Activated CD4-positive, alpha-beta T cell treated with anti-CD3 and anti-CD28 coated beads, Interleukin-2, amount 10 ng/mL, durations not matched to agents 7 days and 5 days (primary cell): ENCODE results near the gene CLIP4. TPM values are rescaled to one million over a fixed set of nuclear protein-coding genes. Genes with fewer than 3 reads are reported as not detected.
"Not testable (repeated sequence)": the region's sequence is repeated elsewhere in the genome, so short reads cannot be mapped to it uniquely, and the experiment has no call there.

Source experiments
- CTCF ChIA-PET: fragments of 350-600 bp; sonication (Branson Sonifier 250); formaldehyde crosslinking; loops from one replicate; lab custom pipeline; 2021; ENCODE audit warnings: antibody characterized with exemption; lab: Charles Lee
- POLR2A ChIA-PET: fragments of 350-600 bp; sonication (Branson Sonifier 250); formaldehyde crosslinking; loops from one replicate; lab custom pipeline; 2021; ENCODE audit warnings: antibody characterized with exemption; lab: Charles Lee
- DNase-seq: peaks from one replicate; pipeline ENCODE4 v3.0.0-alpha.2; 2020
- H3K27ac Mint-ChIP-seq: one replicate; pipeline ENCODE4 v1.8.0; 2021; ENCODE audit warnings: mild to moderate bottlenecking, moderate library complexity, mixed read lengths
- H3K27me3 Mint-ChIP-seq: one replicate; pipeline ENCODE4 v1.8.0; 2021; ENCODE audit warnings: mixed read lengths
- H3K36me3 Mint-ChIP-seq: one replicate; pipeline ENCODE4 v1.8.0; 2021; ENCODE audit warnings: low read depth, mixed read lengths
- H3K4me1 Mint-ChIP-seq: one replicate; pipeline ENCODE4 v1.8.0; 2021; ENCODE audit warnings: mixed read lengths
- H3K4me3 Mint-ChIP-seq: one replicate; pipeline ENCODE4 v1.8.0; 2021; ENCODE audit warnings: mild to moderate bottlenecking, moderate library complexity, mixed read lengths
- H3K9me3 Mint-ChIP-seq: one replicate; pipeline ENCODE4 v1.8.0; 2021; ENCODE audit warnings: mixed read lengths
- total RNA-seq, 2 experiments: library from RNA; stranded (reverse); gene quantifications; one replicate each; pipeline ENCODE4 v1.2.3, GENCODE V29; 2021

CLIP4 gene
- total RNA-seq, 2 experiments from 2014 or later: 23.4 to 23.8 TPM

- DNase-seq: no peak
- ChIA-PET CTCF (interaction anchor here (1.0 to 1.5 kb wide), 2 partner anchors 22 to 45 kb away, joined by 3 to 4 read pairs; no protein-coding TSS in a partner anchor), POLR2A (no interaction called here)
- H3K4me3 Mint-ChIP-seq: no peak overlapping the region
- no peak overlapping the region for H3K27ac Mint-ChIP-seq
- H3K36me3 Mint-ChIP-seq: no peaks in the 10 kb centered on the region
- H3K27me3 Mint-ChIP-seq: peaks cover 2% of the 10 kb centered on the region
- H3K4me1 Mint-ChIP-seq: no peaks in the 10 kb centered on the region
- peaks cover 6% of the 10 kb centered on the region for H3K9me3 Mint-ChIP-seq
These were observed 35.3 kb upstream of the CLIP4 start for GRCh38 chr2:29079887-29080286.

GRCh38 chr2:29080886-29081743, 34.1 kb upstream of the CLIP4 start:
- no peak for DNase-seq
- Mint-ChIP-seq H3K4me1 (no peaks in the 10 kb centered on the region), H3K9me3 (peaks cover 6% of the 10 kb centered on the region), H3K27ac (no peak overlapping the region), H3K27me3 (peaks cover 2% of the 10 kb centered on the region), H3K4me3 (no peak overlapping the region), H3K36me3 (no peaks in the 10 kb centered on the region)
- ChIA-PET POLR2A (no interaction called here), CTCF (interaction anchor here (1.0 kb wide), 1 partner anchor 23 kb away, joined by 4 read pairs; no protein-coding TSS in a partner anchor)

- H3K4me1 Mint-ChIP-seq: no peaks in the 10 kb centered on the region
- DNase-seq: no peak
- POLR2A ChIA-PET: no interaction called here
- H3K9me3 Mint-ChIP-seq: peaks cover 6% of the 10 kb centered on the region
- CTCF ChIA-PET: no interaction called here
- peaks cover 7% of the 10 kb centered on the region for H3K27me3 Mint-ChIP-seq
- H3K36me3 Mint-ChIP-seq: no peaks in the 10 kb centered on the region
- no peak overlapping the region for H3K4me3 Mint-ChIP-seq
- H3K27ac Mint-ChIP-seq: no peak overlapping the region
These were observed 32.3 kb upstream of the CLIP4 start for GRCh38 chr2:29082804-29083495.

- peaks cover 6% of the 10 kb centered on the region for H3K9me3 Mint-ChIP-seq
- CTCF ChIA-PET: no interaction called here
- POLR2A ChIA-PET: no interaction called here
These were observed 30.7 kb upstream of the CLIP4 start for GRCh38 chr2:29084554-29084953.

GRCh38 chr2:29090311-29090710, 24.9 kb upstream of the CLIP4 start:
- H3K4me1 Mint-ChIP-seq, CTCF ChIA-PET, POLR2A ChIA-PET, H3K9me3 Mint-ChIP-seq, DNase-seq, H3K4me3 Mint-ChIP-seq, H3K27ac Mint-ChIP-seq, H3K36me3 Mint-ChIP-seq: not testable (repeated sequence)
- peaks cover 12% of the 10 kb centered on the region for H3K27me3 Mint-ChIP-seq

More at GRCh38 chr2:29084554-29084953, 30.7 kb upstream of the CLIP4 start:
- Mint-ChIP-seq H3K27ac (no peak overlapping the region), H3K27me3 (peaks cover 10% of the 10 kb centered on the region), H3K4me1 (no peaks in the 10 kb centered on the region), H3K36me3 (no peaks in the 10 kb centered on the region), H3K4me3 (no peak overlapping the region)
- DNase-seq: no peak

- Mint-ChIP-seq H3K27me3 (peaks cover 5% of the 10 kb centered on the region), H3K4me1 (no peaks in the 10 kb centered on the region), H3K4me3 (no peak overlapping the region), H3K27ac (no peak overlapping the region), H3K9me3 (no peaks in the 10 kb centered on the region), H3K36me3 (no peaks in the 10 kb centered on the region)
- CTCF ChIA-PET: interaction anchor here (0.7 to 1.3 kb wide), 2 partner anchors 80 to 116 kb away, joined by 3 read pairs; no protein-coding TSS in a partner anchor
- DNase-seq: no peak
- POLR2A ChIA-PET: no interaction called here
These were observed 18.2 kb upstream of the CLIP4 start for GRCh38 chr2:29096969-29097368.

GRCh38 chr2:29097569-29097968, 17.6 kb upstream of the CLIP4 start:
- no peak for DNase-seq
- Mint-ChIP-seq H3K9me3 (no peaks in the 10 kb centered on the region), H3K36me3 (no peaks in the 10 kb centered on the region), H3K4me1 (peaks cover 2% of the 10 kb centered on the region), H3K4me3 (no peak overlapping the region), H3K27ac (no peak overlapping the region), H3K27me3 (peaks cover 5% of the 10 kb centered on the region)
- ChIA-PET CTCF (no interaction called here), POLR2A (no interaction called here)

- Mint-ChIP-seq H3K36me3 (no peaks in the 10 kb centered on the region), H3K4me3 (no peak overlapping the region), H3K27me3 (peaks cover 5% of the 10 kb centered on the region), H3K9me3 (no peaks in the 10 kb centered on the region), H3K4me1 (peaks cover 4% of the 10 kb centered on the region), H3K27ac (no peak overlapping the region)
- ChIA-PET POLR2A (no interaction called here), CTCF (no interaction called here)
- DNase-seq: no peak
These were observed 14.7 kb upstream of the CLIP4 start for GRCh38 chr2:29100564-29100963.

GRCh38 chr2:29104688-29105087, 10.5 kb upstream of the CLIP4 start:
- Mint-ChIP-seq H3K27me3 (peaks cover 5% of the 10 kb centered on the region), H3K36me3 (no peaks in the 10 kb centered on the region), H3K4me3 (no peak overlapping the region), H3K27ac (no peak overlapping the region), H3K9me3 (no peaks in the 10 kb centered on the region), H3K4me1 (peaks cover 4% of the 10 kb centered on the region)
- ChIA-PET POLR2A (no interaction called here), CTCF (interaction anchor here (1.2 to 1.4 kb wide), 4 partner anchors 9 to 89 kb away, joined by 3 to 5 read pairs (median 4); no protein-coding TSS in a partner anchor)
- no peak for DNase-seq

GRCh38 chr2:29105375-29105774, 9.8 kb upstream of the CLIP4 start:
- Mint-ChIP-seq H3K36me3 (no peaks in the 10 kb centered on the region), H3K4me3 (no peak overlapping the region)
- CTCF ChIA-PET: interaction anchor here (0.5 to 1.4 kb wide), 4 partner anchors 11 to 90 kb away, joined by 3 to 5 read pairs (median 4); no protein-coding TSS in a partner anchor

GRCh38 chr2:29106256-29106655, 9.0 kb upstream of the CLIP4 start:
- POLR2A ChIA-PET: no interaction called here
- Mint-ChIP-seq H3K27me3 (no peaks in the 10 kb centered on the region), H3K27ac (no peak overlapping the region), H3K36me3 (no peaks in the 10 kb centered on the region), H3K4me3 (no peak overlapping the region), H3K4me1 (peaks cover 13% of the 10 kb centered on the region), H3K9me3 (no peaks in the 10 kb centered on the region)
- DNase-seq: no peak
- CTCF ChIA-PET: interaction anchor here (1.4 kb wide), 2 partner anchors 11 to 23 kb away, joined by 5 read pairs; no protein-coding TSS in a partner anchor

More at GRCh38 chr2:29105375-29105774, 9.8 kb upstream of the CLIP4 start:
- DNase-seq: no peak
- H3K9me3 Mint-ChIP-seq: no peaks in the 10 kb centered on the region
- H3K27ac Mint-ChIP-seq: no peak overlapping the region
- peaks cover 4% of the 10 kb centered on the region for H3K27me3 Mint-ChIP-seq
- POLR2A ChIA-PET: no interaction called here
- H3K4me1 Mint-ChIP-seq: peaks cover 6% of the 10 kb centered on the region

GRCh38 chr2:29106980-29107388, 8.2 kb upstream of the CLIP4 start:
- POLR2A ChIA-PET: no interaction called here
- Mint-ChIP-seq H3K36me3 (no peaks in the 10 kb centered on the region), H3K27me3 (peaks cover 1% of the 10 kb centered on the region), H3K4me1 (peaks cover 17% of the 10 kb centered on the region), H3K4me3 (no peak overlapping the region), H3K9me3 (no peaks in the 10 kb centered on the region), H3K27ac (no peak overlapping the region)
- DNase-seq: no peak
- CTCF ChIA-PET: interaction anchor here (0.6 to 1.3 kb wide), 2 partner anchors 46 to 75 kb away, joined by 3 read pairs; no protein-coding TSS in a partner anchor

GRCh38 chr2:29107547-29107946, 7.7 kb upstream of the CLIP4 start:
- H3K27me3 Mint-ChIP-seq, H3K9me3 Mint-ChIP-seq, H3K27ac Mint-ChIP-seq, POLR2A ChIA-PET, H3K36me3 Mint-ChIP-seq, H3K4me3 Mint-ChIP-seq, DNase-seq: not testable (repeated sequence)
- H3K4me1 Mint-ChIP-seq: peaks cover 16% of the 10 kb centered on the region
- CTCF ChIA-PET: interaction anchor here (0.6 to 1.3 kb wide), 3 partner anchors 47 to 74 kb away, joined by 3 read pairs; no protein-coding TSS in a partner anchor
